Measurements from ENCODE around the gene ABI3BP. TPM values are rescaled to one million over a fixed set of nuclear protein-coding genes. Genes with fewer than 3 reads are reported as not detected.

The ABI3BP gene
- total RNA-seq, 1 experiment from 2014 or later = 3.1 TPM

GRCh38 chr3:100877286-100877685 is 115.9 kb downstream of the ABI3BP start:
- DNase-seq (ENCODE audit: unreplicated experiment) = no peak
- no peaks in the 10 kb centered on the region for H3K27me3 Mint-ChIP-seq (ENCODE audit: insufficient read depth, unreplicated experiment)
- CTCF ChIA-PET = interaction anchor here (0.7 kb wide), 1 partner anchor 222 kb away, joined by 3 read pairs; no protein-coding TSS in a partner anchor
- no peaks in the 10 kb centered on the region for H3K36me3 Mint-ChIP-seq (ENCODE audit: insufficient read depth, unreplicated experiment)
- no peak for TF ChIP-seq CTCF (IDR thresholded peaks at IDR 0.05; ENCODE audit: unreplicated experiment)
- intact Hi-C loops (cut with micrococcal nuclease) = no loop called here
- no peaks in the 10 kb centered on the region for H3K4me1 Mint-ChIP-seq (ENCODE audit: insufficient read depth, unreplicated experiment)
- no peaks in the 10 kb centered on the region for H3K9me3 Mint-ChIP-seq (ENCODE audit: unreplicated experiment)
- no peak overlapping the region for H3K4me3 Mint-ChIP-seq (ENCODE audit: unreplicated experiment)
- no TSS peak for BruUV-seq (replicated peaks)
- no peak overlapping the region for H3K27ac Mint-ChIP-seq (ENCODE audit: low read depth, unreplicated experiment)
- POLR2A ChIA-PET = interaction anchor here (0.7 kb wide), 1 partner anchor 170 kb away, joined by 4 read pairs; no protein-coding TSS in a partner anchor

GRCh38 chr3:100875239-100875638 is 118.0 kb downstream of the ABI3BP start:
- no peak overlapping the region for H3K27ac Mint-ChIP-seq (ENCODE audit: low read depth, unreplicated experiment)
- no peaks in the 10 kb centered on the region for H3K36me3 Mint-ChIP-seq (ENCODE audit: insufficient read depth, unreplicated experiment)
- DNase-seq (ENCODE audit: unreplicated experiment) = peak; percentile 78
- H3K27me3 Mint-ChIP-seq (ENCODE audit: insufficient read depth, unreplicated experiment) = no peaks in the 10 kb centered on the region
- ChIA-PET POLR2A (interaction anchor here (0.5 to 1.2 kb wide), 3 partner anchors 9 to 139 kb away, joined by 3 to 4 read pairs (median 3); no protein-coding TSS in a partner anchor), CTCF (interaction anchor here (0.6 to 1.5 kb wide), 4 partner anchors 19 to 321 kb away, joined by 3 to 4 read pairs (median 4); no protein-coding TSS in a partner anchor)
- no peak for TF ChIP-seq CTCF (IDR thresholded peaks at IDR 0.05; ENCODE audit: unreplicated experiment)
- no peak overlapping the region for H3K4me3 Mint-ChIP-seq (ENCODE audit: unreplicated experiment)
- intact Hi-C loops (cut with micrococcal nuclease) = no loop called here
- no peaks in the 10 kb centered on the region for H3K4me1 Mint-ChIP-seq (ENCODE audit: insufficient read depth, unreplicated experiment)
- H3K9me3 Mint-ChIP-seq (ENCODE audit: unreplicated experiment) = no peaks in the 10 kb centered on the region
- BruUV-seq (replicated peaks) = no TSS peak

- no peaks in the 10 kb centered on the region for H3K9me3 Mint-ChIP-seq (ENCODE audit: unreplicated experiment)
- ChIA-PET CTCF (interaction anchor here (0.6 kb wide), 1 partner anchor 251 kb away, joined by 3 read pairs; no protein-coding TSS in a partner anchor), POLR2A (no interaction called here)
- no peak overlapping the region for H3K4me3 Mint-ChIP-seq (ENCODE audit: unreplicated experiment)
- no peak for DNase-seq (ENCODE audit: unreplicated experiment)
- no peaks in the 10 kb centered on the region for H3K36me3 Mint-ChIP-seq (ENCODE audit: insufficient read depth, unreplicated experiment)
- no peaks in the 10 kb centered on the region for H3K27me3 Mint-ChIP-seq (ENCODE audit: insufficient read depth, unreplicated experiment)
- no peak overlapping the region for H3K27ac Mint-ChIP-seq (ENCODE audit: low read depth, unreplicated experiment)
- BruUV-seq (replicated peaks) = no TSS peak
- H3K4me1 Mint-ChIP-seq (ENCODE audit: insufficient read depth, unreplicated experiment) = no peaks in the 10 kb centered on the region
- TF ChIP-seq CTCF (IDR thresholded peaks at IDR 0.05; ENCODE audit: unreplicated experiment) = no peak
- intact Hi-C loops (cut with micrococcal nuclease) = no loop called here
These were observed 119.6 kb downstream of the ABI3BP start for GRCh38 chr3:100873611-100874010.

GRCh38 chr3:100871306-100871705 is 121.9 kb downstream of the ABI3BP start:
- H3K4me1 Mint-ChIP-seq (ENCODE audit: insufficient read depth, unreplicated experiment) = no peaks in the 10 kb centered on the region
- no peaks in the 10 kb centered on the region for H3K27me3 Mint-ChIP-seq (ENCODE audit: insufficient read depth, unreplicated experiment)
- intact Hi-C loops (cut with micrococcal nuclease) = no loop called here
- H3K9me3 Mint-ChIP-seq (ENCODE audit: unreplicated experiment) = no peaks in the 10 kb centered on the region
- ChIA-PET POLR2A (no interaction called here), CTCF (no interaction called here)
- no peak overlapping the region for H3K27ac Mint-ChIP-seq (ENCODE audit: low read depth, unreplicated experiment)
- no peak for DNase-seq (ENCODE audit: unreplicated experiment)
- TF ChIP-seq CTCF (IDR thresholded peaks at IDR 0.05; ENCODE audit: unreplicated experiment) = no peak
- no peak overlapping the region for H3K4me3 Mint-ChIP-seq (ENCODE audit: unreplicated experiment)
- BruUV-seq (replicated peaks) = no TSS peak
- no peaks in the 10 kb centered on the region for H3K36me3 Mint-ChIP-seq (ENCODE audit: insufficient read depth, unreplicated experiment)
